ENCODE measurements around the gene CD52. TPM values are rescaled to one million over a fixed set of nuclear protein-coding genes. Genes with fewer than 3 reads are reported as not detected.

The CD52 gene
- total RNA-seq, 5 donors from 2014 or later (not counting 1 experiment from before 2014, with no cell fraction given): 994 to 1,121 (median 1,054) TPM

GRCh38 chr1:26287033-26287711 lies 30.6 kb upstream of the CD52 start:
- ChIA-PET POLR2A (interaction anchor here in 1 of 2 donors (1.1 kb wide), 1 partner anchor 31 kb away, joined by 3 read pairs; the partner anchor contains the start of gene CD52), CTCF (interaction anchor here in 1 of 2 donors (0.6 to 3.2 kb wide), 8 partner anchors 20 to 91 kb away, joined by 3 to 13 read pairs (median 4); partner anchors contain the start of gene UBXN11)
- WGBS (ENCODE audit: insufficient coverage): 6% methylated on average over 5 of the region's 8 CpGs
- no peaks in the 10 kb centered on the region for H3K27me3 Mint-ChIP-seq
- peak; percentile 61 to 88 (median 73) for DNase-seq
- H3K36me3 ChIP-seq (ENCODE audit: control insufficient read depth in 2 of 2, extremely low read depth in 1 of 2, insufficient read depth in 1 of 2, low read length in 1 of 2): peaks cover 9 to 10% of the 10 kb centered on the region in 2 donors
- H3K4me3 ChIP-seq (ENCODE audit: control insufficient read depth in 1 of 2, extremely low read depth in 1 of 2, low read length in 1 of 2): peak overlapping the region; percentile 1 to 19
- no peaks in the 10 kb centered on the region for H3K9me3 ChIP-seq
- H3K27ac Mint-ChIP-seq: peak overlapping the region; percentile 99 to 100
- peak overlapping the region; percentile 91 for H3K27ac ChIP-seq (ENCODE audit: low read length)
- peaks cover 16% of the 10 kb centered on the region for H3K36me3 Mint-ChIP-seq
- ATAC-seq (replicated peaks in 1 of 4): peak; percentile 61 to 70 (median 64)
- no peaks in the 10 kb centered on the region for H3K9me3 Mint-ChIP-seq
- H3K27me3 ChIP-seq (replicated peaks in 1 of 2; ENCODE audit: control insufficient read depth in 2 of 2, extremely low read depth in 1 of 2, insufficient read depth in 2 of 2, low read length in 1 of 2): no peaks in the 10 kb centered on the region
- peak overlapping the region; percentile 62 to 94 (median 68) for H3K4me3 Mint-ChIP-seq
- H3K4me1 Mint-ChIP-seq: peaks cover 98 to 99% (median 99%) of the 10 kb centered on the region in 3 donors
- peaks cover 75 to 100% of the 10 kb centered on the region in 2 experiments for H3K4me1 ChIP-seq (ENCODE audit: control insufficient read depth in 1 of 2, extremely low read depth in 1 of 2, insufficient read depth in 2 of 2, low read length in 2 of 2)

GRCh38 chr1:26287811-26288210 lies 29.9 kb upstream of the CD52 start:
- peak overlapping the region in 1 of 2 donors; percentile 1 for H3K4me3 ChIP-seq (ENCODE audit: control insufficient read depth in 1 of 2, extremely low read depth in 1 of 2, low read length in 1 of 2)
- no CpG with 5 or more reads among the region's 5 CpGs for WGBS (ENCODE audit: insufficient coverage)
- POLR2A ChIA-PET: no interaction called here
- H3K27me3 Mint-ChIP-seq: no peaks in the 10 kb centered on the region
- H3K9me3 Mint-ChIP-seq: no peaks in the 10 kb centered on the region
- DNase-seq: no peak
- H3K4me1 Mint-ChIP-seq: peaks cover 94 to 100% (median 98%) of the 10 kb centered on the region in 3 donors
- H3K9me3 ChIP-seq: no peaks in the 10 kb centered on the region
- no peak for ATAC-seq (replicated peaks in 1 of 4)
- H3K27me3 ChIP-seq (replicated peaks in 1 of 2; ENCODE audit: control insufficient read depth in 2 of 2, extremely low read depth in 1 of 2, insufficient read depth in 2 of 2, low read length in 1 of 2): no peaks in the 10 kb centered on the region
- CTCF ChIA-PET: interaction anchor here in 1 of 2 donors (1.1 to 2.7 kb wide), 5 partner anchors 8 to 90 kb away, joined by 3 to 13 read pairs (median 9); partner anchors contain the start of gene SH3BGRL3
- H3K27ac ChIP-seq (ENCODE audit: low read length): peak overlapping the region; percentile 91
- peak overlapping the region; percentile 99 to 100 for H3K27ac Mint-ChIP-seq
- H3K4me3 Mint-ChIP-seq: peak overlapping the region; percentile 62 to 94 (median 68)
- H3K36me3 Mint-ChIP-seq: peaks cover 11% of the 10 kb centered on the region
- H3K4me1 ChIP-seq (ENCODE audit: control insufficient read depth in 1 of 2, extremely low read depth in 1 of 2, insufficient read depth in 2 of 2, low read length in 2 of 2): peaks cover 75 to 100% of the 10 kb centered on the region in 2 experiments
- peaks cover 6 to 7% of the 10 kb centered on the region in 2 donors for H3K36me3 ChIP-seq (ENCODE audit: control insufficient read depth in 2 of 2, extremely low read depth in 1 of 2, insufficient read depth in 1 of 2, low read length in 1 of 2)

DNA sequence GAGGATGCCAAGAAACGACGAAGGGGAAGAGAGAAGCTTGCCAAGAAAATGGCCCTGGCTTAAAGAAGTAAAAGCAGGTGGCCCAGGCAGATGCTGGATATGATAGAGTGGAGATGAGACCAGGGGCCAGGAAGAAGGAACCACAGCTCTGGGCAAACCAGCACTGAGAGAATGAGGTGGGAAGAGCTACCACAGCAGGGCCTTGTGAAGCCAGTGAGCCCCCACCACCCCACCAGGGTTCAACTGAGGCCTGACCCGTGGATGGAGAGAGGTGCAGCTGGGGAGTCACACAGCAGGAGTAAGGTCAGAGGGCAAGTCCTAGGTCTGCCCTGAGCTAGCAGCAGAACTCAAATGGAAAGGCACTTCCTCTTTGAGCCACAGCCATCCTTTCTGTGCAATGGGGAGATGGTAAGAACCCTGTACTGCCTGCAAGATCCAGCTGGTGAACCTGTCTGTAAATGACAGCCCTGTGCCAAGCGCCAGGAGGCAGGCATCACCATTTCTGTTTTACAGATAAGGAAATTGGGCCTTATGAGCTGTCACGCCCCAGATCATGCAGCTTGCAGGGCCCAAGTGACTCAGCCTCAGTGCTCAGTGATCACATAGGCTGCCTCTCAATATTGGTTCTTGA lies 29.3 kb upstream of the CD52 start:
- CTCF ChIA-PET: interaction anchor here (0.6 to 2.7 kb wide), 12 partner anchors 9 to 1510 kb away, joined by 3 to 13 read pairs (median 4); partner anchors contain the start of genes CD52 (in 1 of the 2) and SH3BGRL3 (in 1 of the 2)
- H3K27me3 Mint-ChIP-seq: no peaks in the 10 kb centered on the region
- H3K4me1 Mint-ChIP-seq: peaks cover 92 to 96% (median 96%) of the 10 kb centered on the region in 3 donors
- peak overlapping the region; percentile 91 for H3K27ac ChIP-seq (ENCODE audit: low read length)
- no peaks in the 10 kb centered on the region for H3K9me3 Mint-ChIP-seq
- H3K4me3 Mint-ChIP-seq: peak overlapping the region; percentile 62 to 94 (median 68)
- no peaks in the 10 kb centered on the region for H3K9me3 ChIP-seq
- peak overlapping the region; percentile 99 to 100 for H3K27ac Mint-ChIP-seq
- POLR2A ChIA-PET: interaction anchor here in 1 of 2 donors (1.4 kb wide), 1 partner anchor 30 kb away, joined by 4 read pairs; no protein-coding TSS in a partner anchor
- peaks cover 72 to 99% of the 10 kb centered on the region in 2 experiments for H3K4me1 ChIP-seq (ENCODE audit: control insufficient read depth in 1 of 2, extremely low read depth in 1 of 2, insufficient read depth in 2 of 2, low read length in 2 of 2)
- ATAC-seq (replicated peaks in 1 of 4) (peak in 2 of 4 experiments; percentile 12 to 17), DNase-seq (peak in 11 of 35 experiments; percentile 18 to 67 (median 28))
- H3K4me3 ChIP-seq (ENCODE audit: control insufficient read depth in 1 of 2, extremely low read depth in 1 of 2, low read length in 1 of 2): no peak overlapping the region
- H3K36me3 Mint-ChIP-seq: peaks cover 5% of the 10 kb centered on the region
- H3K27me3 ChIP-seq (replicated peaks in 1 of 2; ENCODE audit: control insufficient read depth in 2 of 2, extremely low read depth in 1 of 2, insufficient read depth in 2 of 2, low read length in 1 of 2): no peaks in the 10 kb centered on the region
- WGBS (ENCODE audit: insufficient coverage): 14% methylated on average over 5 of the region's 5 CpGs
- peaks cover 2 to 3% of the 10 kb centered on the region in 2 donors for H3K36me3 ChIP-seq (ENCODE audit: control insufficient read depth in 2 of 2, extremely low read depth in 1 of 2, insufficient read depth in 1 of 2, low read length in 1 of 2)

- Mint-ChIP-seq H3K4me1 (peaks cover 85 to 90% (median 86%) of the 10 kb centered on the region in 3 donors), H3K9me3 (no peaks in the 10 kb centered on the region), H3K36me3 (peaks cover 3% of the 10 kb centered on the region), H3K27me3 (no peaks in the 10 kb centered on the region), H3K4me3 (peak overlapping the region; percentile 34 to 94 (median 58)), H3K27ac (peak overlapping the region; percentile 99 to 100)
- ChIA-PET POLR2A (interaction anchor here (0.9 to 1.4 kb wide), 2 partner anchors 10 to 29 kb away, joined by 3 to 4 read pairs; no protein-coding TSS in a partner anchor), CTCF (interaction anchor here (0.6 to 2.7 kb wide), 12 partner anchors 8 to 120 kb away, joined by 3 to 13 read pairs (median 4); partner anchors contain the start of genes CD52 (in 1 of the 2), SH3BGRL3 (in 1 of the 2) and ZNF593 (in 1 of the 2))
- H3K4me1 ChIP-seq (ENCODE audit: control insufficient read depth in 1 of 2, extremely low read depth in 1 of 2, insufficient read depth in 2 of 2, low read length in 2 of 2): peaks cover 67 to 89% of the 10 kb centered on the region in 2 experiments
- no peak overlapping the region for H3K4me3 ChIP-seq (ENCODE audit: control insufficient read depth in 1 of 2, extremely low read depth in 1 of 2, low read length in 1 of 2)
- ATAC-seq (replicated peaks in 1 of 4) (peak in 3 of 4 experiments; percentile 6 to 10 (median 8)), DNase-seq (peak in 11 of 35 experiments; percentile 14 to 64 (median 30))
- WGBS (ENCODE audit: insufficient coverage): 32% methylated on average over 16 of the region's 21 CpGs
- no peaks in the 10 kb centered on the region for H3K36me3 ChIP-seq (ENCODE audit: control insufficient read depth in 2 of 2, extremely low read depth in 1 of 2, insufficient read depth in 1 of 2, low read length in 1 of 2)
- no peaks in the 10 kb centered on the region for H3K9me3 ChIP-seq
- no peaks in the 10 kb centered on the region for H3K27me3 ChIP-seq (replicated peaks in 1 of 2; ENCODE audit: control insufficient read depth in 2 of 2, extremely low read depth in 1 of 2, insufficient read depth in 2 of 2, low read length in 1 of 2)
- H3K27ac ChIP-seq (ENCODE audit: low read length): peak overlapping the region; percentile 91
These were observed 28.3 kb upstream of the CD52 start for GRCh38 chr1:26289158-26290059.

DNA sequence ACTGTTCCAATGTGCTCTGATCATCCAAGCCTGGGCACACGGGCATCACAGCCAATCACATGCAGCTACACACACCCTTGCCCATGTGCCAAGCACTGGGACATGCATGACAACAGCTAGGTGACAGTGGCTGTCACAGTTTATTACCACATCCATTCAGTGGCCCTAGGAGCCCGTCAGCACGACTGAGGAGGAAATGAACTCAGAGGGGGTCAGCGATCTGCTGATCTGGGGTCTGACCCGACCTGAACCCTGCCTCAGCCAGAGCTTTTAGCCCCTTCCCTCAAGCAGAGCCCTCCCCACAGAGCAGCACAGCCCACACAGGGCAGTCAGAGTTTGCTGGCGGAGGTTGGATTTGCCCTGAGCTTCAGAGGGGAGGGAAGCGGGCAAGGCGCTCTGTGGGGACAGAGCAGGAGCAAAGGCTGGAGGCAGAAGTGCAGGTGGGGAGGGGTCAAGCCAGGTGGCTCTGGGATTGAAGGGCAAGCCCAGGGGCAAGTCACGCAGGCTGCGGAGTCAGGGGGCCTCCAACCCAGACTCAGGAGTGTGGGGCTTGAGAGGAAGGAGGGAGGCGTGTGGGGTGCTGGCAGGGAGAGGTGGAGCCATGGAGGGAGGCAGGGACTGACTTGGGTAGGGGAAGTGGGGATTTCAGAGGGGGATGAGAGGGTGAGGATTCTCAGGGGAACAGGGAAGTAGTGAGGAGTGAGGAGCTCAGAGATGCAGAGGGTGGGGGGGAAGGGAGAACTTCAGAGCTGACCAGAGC lies 27.5 kb upstream of the CD52 start:
- peaks cover 60 to 80% of the 10 kb centered on the region in 2 experiments for H3K4me1 ChIP-seq (ENCODE audit: control insufficient read depth in 1 of 2, extremely low read depth in 1 of 2, insufficient read depth in 2 of 2, low read length in 2 of 2)
- CTCF ChIA-PET: interaction anchor here (0.6 to 2.7 kb wide), 3 partner anchors 32 to 61 kb away, joined by 3 to 13 read pairs (median 4); no protein-coding TSS in a partner anchor
- WGBS (ENCODE audit: insufficient coverage): 50% methylated on average over 10 of the region's 11 CpGs
- Mint-ChIP-seq H3K27me3 (no peaks in the 10 kb centered on the region), H3K27ac (peak overlapping the region; percentile 99 to 100), H3K9me3 (no peaks in the 10 kb centered on the region), H3K4me1 (peaks cover 76 to 85% (median 85%) of the 10 kb centered on the region in 3 donors), H3K4me3 (peak overlapping the region; percentile 34 to 94 (median 58)), H3K36me3 (peaks cover 6% of the 10 kb centered on the region)
- peak overlapping the region in 1 of 2 donors; percentile 10 for H3K4me3 ChIP-seq (ENCODE audit: control insufficient read depth in 1 of 2, extremely low read depth in 1 of 2, low read length in 1 of 2)
- DNase-seq (peak in 2 of 35 experiments; percentile 23 to 45), ATAC-seq (replicated peaks in 1 of 4) (no peak)
- H3K27me3 ChIP-seq (replicated peaks in 1 of 2; ENCODE audit: control insufficient read depth in 2 of 2, extremely low read depth in 1 of 2, insufficient read depth in 2 of 2, low read length in 1 of 2): no peaks in the 10 kb centered on the region
- H3K9me3 ChIP-seq: no peaks in the 10 kb centered on the region
- H3K36me3 ChIP-seq (ENCODE audit: control insufficient read depth in 2 of 2, extremely low read depth in 1 of 2, insufficient read depth in 1 of 2, low read length in 1 of 2): no peaks in the 10 kb centered on the region
- peak overlapping the region; percentile 91 for H3K27ac ChIP-seq (ENCODE audit: low read length)
- POLR2A ChIA-PET: no interaction called here

Data from T-cell (primary cell).